Measurements from ENCODE around the gene NOS1AP.

- TF ChIP-seq, protein P1, sequence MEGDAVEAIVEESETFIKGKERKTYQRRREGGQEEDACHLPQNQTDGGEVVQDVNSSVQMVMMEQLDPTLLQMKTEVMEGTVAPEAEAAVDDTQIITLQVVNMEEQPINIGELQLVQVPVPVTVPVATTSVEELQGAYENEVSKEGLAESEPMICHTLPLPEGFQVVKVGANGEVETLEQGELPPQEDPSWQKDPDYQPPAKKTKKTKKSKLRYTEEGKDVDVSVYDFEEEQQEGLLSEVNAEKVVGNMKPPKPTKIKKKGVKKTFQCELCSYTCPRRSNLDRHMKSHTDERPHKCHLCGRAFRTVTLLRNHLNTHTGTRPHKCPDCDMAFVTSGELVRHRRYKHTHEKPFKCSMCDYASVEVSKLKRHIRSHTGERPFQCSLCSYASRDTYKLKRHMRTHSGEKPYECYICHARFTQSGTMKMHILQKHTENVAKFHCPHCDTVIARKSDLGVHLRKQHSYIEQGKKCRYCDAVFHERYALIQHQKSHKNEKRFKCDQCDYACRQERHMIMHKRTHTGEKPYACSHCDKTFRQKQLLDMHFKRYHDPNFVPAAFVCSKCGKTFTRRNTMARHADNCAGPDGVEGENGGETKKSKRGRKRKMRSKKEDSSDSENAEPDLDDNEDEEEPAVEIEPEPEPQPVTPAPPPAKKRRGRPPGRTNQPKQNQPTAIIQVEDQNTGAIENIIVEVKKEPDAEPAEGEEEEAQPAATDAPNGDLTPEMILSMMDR (IDR thresholded peaks at IDR 0.05), result no peak
- TF ChIP-seq POLR2A (IDR thresholded peaks at IDR 0.05), result no peak
Observed at GRCh38 chr1:162108426-162108825, 38.9 kb downstream of the NOS1AP start.

All from body of pancreas (tissue), 4 donors.